WERI-Rb-1 (cell line): ENCODE results near the gene ZFP37.
"Not testable (repeated sequence)": the region's sequence is repeated elsewhere in the genome, so short reads cannot be mapped to it uniquely, and the experiment has no call there.

Experiments
- DNase-seq: peaks from one replicate; pipeline ENCODE4 v3.0.0-alpha.2; 2020
- H3K27ac ChIP-seq: fragments of 250-450 bp; sonication (Bioruptor Pico); 2 replicates; pipeline ENCODE4 v1.5.1; 2020; ENCODE audit warnings: mild to moderate bottlenecking, moderate library complexity
- H3K27me3 ChIP-seq: fragments of 250-450 bp; sonication (Bioruptor Pico); 2 replicates; pipeline ENCODE4 v1.5.1; 2021; ENCODE audit warnings: mild to moderate bottlenecking, low read depth, moderate library complexity; ENCODE audit not compliant: insufficient read depth, severe bottlenecking
- H3K36me3 ChIP-seq: fragments of 250-450 bp; sonication (Bioruptor Pico); 2 replicates; pipeline ENCODE4 v1.5.1; 2020; ENCODE audit warnings: mild to moderate bottlenecking, moderate library complexity
- H3K4me3 ChIP-seq: 2 replicates; pipeline ENCODE4 v1.5.1; 2011; ENCODE audit warnings: low read depth, mild to moderate bottlenecking, control low read depth, low read length
- H3K9me3 ChIP-seq: fragments of 250-450 bp; sonication (Bioruptor Pico); 2 replicates; pipeline ENCODE4 v1.5.1; 2021; ENCODE audit warnings: mild to moderate bottlenecking, moderate library complexity; ENCODE audit not compliant: severe bottlenecking
- TF ChIP-seq, protein P1 (sequence below): IDR thresholded peaks from 2 replicates; pipeline ENCODE4 v1.5.1; 2011; ENCODE audit warnings: low read depth, mild to moderate bottlenecking, control low read depth, inconsistent platforms, low read length

Gene ZFP37

DNA sequence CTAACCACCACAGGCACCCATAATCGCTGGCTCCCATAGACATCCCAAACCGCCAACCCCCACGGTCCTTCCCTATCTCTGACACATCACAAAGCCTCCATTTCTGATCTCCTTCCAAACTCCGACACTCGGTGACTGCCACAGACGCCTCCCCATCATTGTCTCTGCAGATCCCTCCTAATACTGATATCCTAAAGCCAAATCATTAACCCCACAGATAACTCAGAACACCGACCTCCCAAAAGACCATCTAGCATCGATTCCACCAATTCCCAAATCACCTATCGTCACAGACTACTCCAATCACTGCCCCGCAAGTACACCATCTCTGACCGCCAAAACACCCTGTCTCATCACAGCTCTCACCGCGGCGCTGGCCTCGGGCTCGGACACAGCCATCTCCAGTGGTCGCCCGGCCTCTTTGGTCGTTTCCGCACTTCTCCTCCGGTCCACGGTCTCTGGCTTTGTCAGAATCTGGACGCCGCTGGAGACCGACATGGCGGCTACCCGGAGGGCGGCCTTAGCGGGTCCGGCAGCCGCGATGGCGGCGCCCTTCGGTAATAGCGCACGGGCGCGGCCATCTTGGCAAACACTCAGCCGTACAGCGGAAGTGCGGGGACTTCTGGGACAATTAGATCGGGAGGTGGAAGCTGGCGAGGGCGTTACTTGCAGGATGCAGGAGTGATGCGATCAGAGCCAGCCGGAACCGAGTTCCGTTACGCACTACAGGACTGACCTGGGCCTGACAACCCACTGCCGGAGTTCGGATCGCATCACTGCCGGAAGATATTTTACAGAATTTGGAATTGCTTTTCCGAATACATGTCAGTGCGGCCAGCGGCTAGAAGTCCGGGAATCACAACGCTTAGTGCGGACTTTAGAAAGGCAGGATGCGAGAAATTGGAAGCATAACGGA lies at the start of gene ZFP37:
Gene ZFP37 (minus strand): TSS at position 534 of the 916 bp plus-strand sequence. CDS start 36 bp downstream, at position 498.
- Histone ChIP-seq H3K9me3 (peaks cover 34% of the 10 kb centered on the region), H3K4me3 (peak within 1 kb of the TSS; percentile 81), H3K27me3 (peaks cover 14% of the 10 kb centered on the region), H3K36me3 (no peaks in the 10 kb centered on the region; the same call in none of the 2 replicates), H3K27ac (peak within 1 kb of the TSS; percentile 57)
- DNase-seq: peak; percentile 95
- TF ChIP-seq, protein P1, sequence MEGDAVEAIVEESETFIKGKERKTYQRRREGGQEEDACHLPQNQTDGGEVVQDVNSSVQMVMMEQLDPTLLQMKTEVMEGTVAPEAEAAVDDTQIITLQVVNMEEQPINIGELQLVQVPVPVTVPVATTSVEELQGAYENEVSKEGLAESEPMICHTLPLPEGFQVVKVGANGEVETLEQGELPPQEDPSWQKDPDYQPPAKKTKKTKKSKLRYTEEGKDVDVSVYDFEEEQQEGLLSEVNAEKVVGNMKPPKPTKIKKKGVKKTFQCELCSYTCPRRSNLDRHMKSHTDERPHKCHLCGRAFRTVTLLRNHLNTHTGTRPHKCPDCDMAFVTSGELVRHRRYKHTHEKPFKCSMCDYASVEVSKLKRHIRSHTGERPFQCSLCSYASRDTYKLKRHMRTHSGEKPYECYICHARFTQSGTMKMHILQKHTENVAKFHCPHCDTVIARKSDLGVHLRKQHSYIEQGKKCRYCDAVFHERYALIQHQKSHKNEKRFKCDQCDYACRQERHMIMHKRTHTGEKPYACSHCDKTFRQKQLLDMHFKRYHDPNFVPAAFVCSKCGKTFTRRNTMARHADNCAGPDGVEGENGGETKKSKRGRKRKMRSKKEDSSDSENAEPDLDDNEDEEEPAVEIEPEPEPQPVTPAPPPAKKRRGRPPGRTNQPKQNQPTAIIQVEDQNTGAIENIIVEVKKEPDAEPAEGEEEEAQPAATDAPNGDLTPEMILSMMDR: no peak

DNA sequence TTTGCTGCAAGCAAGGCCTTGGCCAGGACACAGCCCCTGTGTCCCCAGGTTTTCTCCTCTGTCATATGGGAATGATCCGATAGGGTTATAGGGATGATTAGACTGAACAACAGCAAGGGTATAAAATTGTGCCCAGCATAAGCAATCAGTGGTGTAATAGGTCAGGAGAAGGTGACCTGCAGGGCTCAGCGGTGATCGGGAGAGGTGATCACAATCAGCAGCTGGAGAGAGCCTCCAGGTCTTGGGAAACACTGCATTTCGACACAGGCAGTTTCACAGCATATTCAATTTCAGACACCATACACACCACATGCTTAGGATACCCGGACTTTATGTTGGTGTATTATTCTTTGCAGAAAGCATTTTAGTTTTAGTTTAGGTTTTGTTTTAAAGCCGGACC lies 48.8 kb upstream of the ZFP37 start:
- H3K4me3 ChIP-seq, DNase-seq, H3K27ac ChIP-seq, H3K36me3 ChIP-seq, H3K9me3 ChIP-seq: not testable (repeated sequence)
- H3K27me3 ChIP-seq: peaks cover 43% of the 10 kb centered on the region

DNA sequence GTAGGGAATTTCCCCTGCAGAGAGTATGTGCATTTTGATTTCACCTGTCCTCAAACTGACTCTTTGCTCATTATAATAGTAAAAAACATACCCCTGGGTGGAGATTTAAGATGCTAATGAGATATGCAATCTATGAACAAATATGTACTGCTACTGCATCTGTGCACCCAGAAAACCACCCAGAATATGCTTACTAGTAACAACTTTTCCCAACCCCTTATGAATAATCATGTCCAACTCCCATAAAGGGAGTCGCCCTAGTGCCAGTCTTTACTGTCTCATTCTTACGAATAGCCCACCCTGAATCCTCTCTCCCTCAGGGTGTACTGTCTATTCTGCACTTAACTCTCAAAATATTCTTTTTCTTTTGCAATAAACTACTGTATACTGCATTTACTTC lies 39.0 kb upstream of the ZFP37 start:
- H3K36me3 ChIP-seq: no peaks in the 10 kb centered on the region
- H3K27me3 ChIP-seq: peaks cover 92% of the 10 kb centered on the region
- H3K4me3 ChIP-seq: no peak overlapping the region
- TF ChIP-seq, protein P1: no peak
- DNase-seq: no peak
- peaks cover 24% of the 10 kb centered on the region for H3K9me3 ChIP-seq
- no peak overlapping the region for H3K27ac ChIP-seq

DNA sequence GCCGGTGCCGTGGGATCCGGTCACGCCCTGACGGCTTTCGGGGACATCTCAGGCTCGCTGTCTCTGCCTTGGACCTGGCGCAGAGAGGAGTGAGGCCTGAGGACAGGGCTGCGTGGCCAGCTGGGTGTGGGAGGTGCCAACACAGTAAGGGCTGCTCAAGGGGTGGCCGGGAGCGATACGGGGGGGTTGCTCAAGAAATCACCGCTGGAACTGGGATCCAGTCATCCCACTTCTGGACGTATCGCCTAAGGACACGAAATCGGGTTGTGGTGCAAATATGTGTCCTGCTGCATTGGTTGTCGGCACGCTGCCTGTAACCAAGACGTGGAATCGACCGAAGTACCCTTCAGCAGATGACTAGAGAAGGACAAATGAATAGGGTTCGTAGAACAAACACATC lies 33.4 kb upstream of the ZFP37 start:
- not testable (repeated sequence) for H3K27ac ChIP-seq, H3K4me3 ChIP-seq, H3K36me3 ChIP-seq, DNase-seq
- Histone ChIP-seq H3K9me3 (peaks cover 23% of the 10 kb centered on the region), H3K27me3 (peaks cover 50% of the 10 kb centered on the region)

DNA sequence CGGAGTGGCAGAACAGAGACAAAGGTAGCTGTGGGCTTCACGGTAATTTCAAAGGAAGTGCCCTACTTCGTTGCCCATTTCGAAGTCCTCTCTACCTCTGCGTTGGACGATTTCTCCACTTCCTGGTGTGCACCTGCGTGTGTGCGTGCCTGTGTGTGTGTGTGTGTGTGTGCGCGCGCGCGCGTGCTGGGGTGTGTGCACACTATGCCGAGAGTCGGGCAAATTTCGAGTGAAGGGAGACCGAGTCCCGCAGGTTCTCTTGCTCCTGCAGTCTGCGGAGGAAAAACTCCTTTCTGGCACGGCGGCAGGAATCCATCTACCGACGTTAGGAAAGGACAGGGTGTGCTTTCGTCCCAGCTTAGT lies 32.6 kb upstream of the ZFP37 start:
- Histone ChIP-seq H3K27me3 (peaks cover 44% of the 10 kb centered on the region), H3K9me3 (peaks cover 23% of the 10 kb centered on the region)
- not testable (repeated sequence) for H3K27ac ChIP-seq, H3K36me3 ChIP-seq, DNase-seq, H3K4me3 ChIP-seq

DNA sequence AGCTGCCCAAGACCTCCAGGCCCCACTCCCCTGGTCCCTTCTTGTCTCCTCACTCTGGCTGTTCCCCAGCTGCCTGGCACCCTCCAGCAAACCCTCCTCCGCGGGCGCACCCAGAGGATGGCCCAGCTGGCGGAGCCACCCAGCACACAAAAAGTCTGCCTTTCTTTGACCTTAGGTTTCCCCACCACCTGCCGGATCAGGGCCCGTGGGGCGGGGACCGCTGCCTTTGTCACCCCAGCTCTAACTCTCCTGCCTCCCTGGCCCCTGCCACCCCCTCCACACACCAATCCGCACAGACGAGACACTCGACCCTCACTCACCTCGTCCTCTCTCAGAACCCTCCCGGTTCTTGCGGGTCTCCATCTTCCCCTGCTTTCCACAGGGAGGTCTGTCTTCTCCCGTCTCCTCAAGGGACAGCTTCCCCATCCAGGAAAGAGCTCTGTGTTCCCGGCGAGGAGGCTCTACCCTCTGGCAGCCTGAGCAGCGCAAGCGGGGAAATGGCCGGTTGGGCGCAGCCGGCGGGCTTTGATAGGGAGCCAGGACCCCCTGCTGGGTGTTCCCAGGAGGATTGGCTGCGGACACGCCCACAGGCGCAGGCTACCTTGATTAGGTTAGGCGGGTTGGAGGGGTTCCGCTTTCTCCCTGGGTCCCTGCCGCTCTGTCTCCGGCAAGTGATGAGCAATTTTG lies 32.1 kb upstream of the ZFP37 start:
- not testable (repeated sequence) for H3K4me3 ChIP-seq, H3K36me3 ChIP-seq, H3K27ac ChIP-seq
- Histone ChIP-seq H3K9me3 (peaks cover 23% of the 10 kb centered on the region), H3K27me3 (peaks cover 38% of the 10 kb centered on the region)
- DNase-seq: peak; percentile 20

DNA sequence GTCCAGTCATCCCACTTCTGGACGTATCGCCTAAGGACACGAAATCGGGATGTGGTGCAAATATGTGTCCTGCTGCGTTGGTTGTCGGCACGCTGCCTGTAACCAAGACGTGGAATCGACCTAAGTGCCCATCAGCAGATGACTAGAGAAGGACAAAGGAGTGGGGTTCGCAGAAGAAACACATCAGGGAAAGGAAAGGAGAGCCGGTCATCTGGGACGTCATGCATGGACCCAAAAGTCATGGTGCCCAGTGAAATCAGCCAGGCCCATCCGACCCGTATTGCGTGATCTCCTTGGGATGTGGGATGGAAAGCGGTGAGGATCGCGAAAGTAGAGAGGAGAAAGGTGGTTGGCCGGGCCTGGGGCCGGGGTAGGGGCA lies 6.4 kb upstream of the ZFP37 start:
- H3K9me3 ChIP-seq: peaks cover 23% of the 10 kb centered on the region
- peaks cover 14% of the 10 kb centered on the region for H3K27me3 ChIP-seq
- DNase-seq, H3K27ac ChIP-seq, H3K4me3 ChIP-seq, H3K36me3 ChIP-seq: not testable (repeated sequence)

DNA sequence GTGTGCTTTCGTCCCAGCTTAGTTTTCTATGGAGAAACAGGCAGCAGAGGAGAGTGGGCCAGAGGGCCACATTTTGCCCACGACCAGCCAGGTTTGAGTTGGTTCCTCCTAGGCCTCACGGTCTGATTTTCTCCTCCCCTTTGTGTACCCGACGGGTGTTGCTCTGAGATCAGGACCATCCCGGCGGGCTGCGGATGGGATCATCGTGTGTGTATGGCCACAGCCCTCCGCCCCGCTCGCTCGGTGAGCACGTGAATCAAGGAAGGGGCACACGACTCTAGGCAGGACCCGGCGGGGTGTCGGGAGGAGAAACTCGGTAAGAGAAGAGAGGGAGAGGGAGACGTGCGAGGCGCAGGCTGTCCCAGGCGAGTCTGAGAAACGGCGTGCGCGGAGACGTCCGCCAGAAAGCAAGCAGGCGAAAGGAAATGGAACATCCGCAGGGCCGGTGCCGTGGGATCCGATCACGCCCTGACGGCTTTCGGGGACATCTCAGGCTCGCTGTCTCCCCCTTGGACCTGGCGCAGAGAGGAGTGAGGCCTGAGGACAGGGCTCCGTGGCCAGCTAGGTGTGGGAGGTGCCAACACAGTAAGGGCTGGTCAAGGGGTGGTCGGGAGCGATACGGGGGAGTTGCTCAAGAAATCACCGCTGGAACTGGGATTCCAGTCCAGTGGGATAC lies 5.9 kb upstream of the ZFP37 start:
- Histone ChIP-seq H3K27me3 (peaks cover 14% of the 10 kb centered on the region), H3K9me3 (peaks cover 27% of the 10 kb centered on the region)
- H3K4me3 ChIP-seq, H3K36me3 ChIP-seq, DNase-seq, H3K27ac ChIP-seq: not testable (repeated sequence)

DNA sequence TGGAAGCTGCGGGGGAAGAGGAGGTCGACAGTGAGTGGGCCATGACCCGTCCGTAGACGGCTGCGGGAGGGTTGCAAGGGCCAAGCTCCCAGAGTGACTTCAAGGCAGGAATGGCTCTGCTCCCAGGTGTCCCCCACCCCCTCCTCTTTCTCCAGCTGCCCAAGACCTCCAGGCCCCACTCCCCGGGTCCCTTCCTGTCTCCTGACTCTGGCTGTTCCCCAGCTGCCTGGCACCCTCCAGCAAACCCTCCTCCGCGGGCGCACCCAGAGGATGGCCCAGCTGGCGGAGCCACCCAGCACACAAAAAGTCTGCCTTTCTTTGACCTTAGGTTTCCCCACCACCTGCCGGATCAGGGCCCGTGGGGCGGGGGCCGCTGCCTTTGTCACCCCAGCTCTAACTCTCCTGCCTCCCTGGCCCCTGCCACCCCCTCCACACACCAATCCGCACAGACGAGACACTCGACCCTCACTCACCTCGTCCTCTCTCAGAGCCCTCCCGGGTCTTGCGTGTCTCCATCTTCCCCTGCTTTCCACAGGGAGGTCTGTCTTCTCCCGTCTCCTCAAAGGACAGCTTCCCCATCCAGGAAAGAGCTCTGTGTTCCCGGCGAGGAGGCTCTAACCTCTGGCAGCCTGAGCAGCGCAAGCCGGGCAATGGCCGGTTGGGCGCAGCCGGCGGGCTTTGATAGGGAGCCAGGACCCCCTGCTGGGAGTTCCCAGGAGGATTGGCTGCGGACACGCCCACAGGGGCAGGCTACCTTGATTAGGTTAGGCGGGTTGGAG lies 4.7 kb upstream of the ZFP37 start:
- H3K27me3 ChIP-seq: peaks cover 14% of the 10 kb centered on the region
- H3K27ac ChIP-seq, H3K36me3 ChIP-seq, H3K4me3 ChIP-seq, DNase-seq: not testable (repeated sequence)
- peaks cover 27% of the 10 kb centered on the region for H3K9me3 ChIP-seq

DNA sequence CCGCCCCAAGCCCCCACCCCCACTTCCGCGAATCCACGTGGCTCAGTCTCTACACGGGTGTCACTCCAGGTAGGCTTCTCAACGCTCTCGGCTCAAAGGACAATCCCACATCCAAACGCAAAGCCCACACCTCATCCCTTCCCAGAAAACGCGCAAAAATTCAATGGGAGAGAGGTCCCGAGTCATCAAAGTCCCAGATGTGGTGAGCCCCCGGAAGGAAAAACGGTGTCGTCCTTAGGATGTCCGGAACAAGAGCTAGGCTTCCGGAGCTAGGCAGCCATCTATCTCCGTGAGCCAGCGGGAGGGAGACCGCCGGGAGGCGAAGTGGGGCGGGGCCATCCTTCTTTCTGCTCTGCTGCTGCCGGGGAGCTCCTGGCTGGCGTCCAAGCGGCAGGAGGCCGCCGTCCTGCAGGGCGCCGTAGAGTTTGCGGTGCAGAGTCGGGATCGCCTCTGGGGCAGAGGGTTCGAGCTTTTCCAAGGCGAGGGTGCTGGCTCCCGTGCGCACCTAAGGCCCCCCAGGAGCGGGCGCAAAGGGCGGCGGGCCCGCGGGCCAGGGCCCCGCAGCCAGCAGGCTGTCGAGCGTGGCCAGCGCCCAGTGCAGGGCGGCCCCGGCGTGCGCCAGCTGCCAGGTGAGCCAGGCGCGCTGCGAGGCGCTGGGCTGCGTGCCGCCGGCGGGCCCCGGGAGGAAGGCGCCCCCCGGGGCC lies 3.2 kb upstream of the ZFP37 start:
- Histone ChIP-seq H3K9me3 (peaks cover 37% of the 10 kb centered on the region), H3K4me3 (peak overlapping the region; percentile 37), H3K27me3 (peaks cover 14% of the 10 kb centered on the region)
- not testable (repeated sequence) for H3K36me3 ChIP-seq, H3K27ac ChIP-seq
- DNase-seq: peak; percentile 38
